ENCODE results near the gene RGS1.

Gene RGS1

GRCh38 chr1:192627901-192628300, 52.3 kb downstream of the RGS1 start:
- DNase-seq = no peak

GRCh38 chr1:192628396-192629057, 53.0 kb downstream of the RGS1 start:
- no peak for DNase-seq

DNA sequence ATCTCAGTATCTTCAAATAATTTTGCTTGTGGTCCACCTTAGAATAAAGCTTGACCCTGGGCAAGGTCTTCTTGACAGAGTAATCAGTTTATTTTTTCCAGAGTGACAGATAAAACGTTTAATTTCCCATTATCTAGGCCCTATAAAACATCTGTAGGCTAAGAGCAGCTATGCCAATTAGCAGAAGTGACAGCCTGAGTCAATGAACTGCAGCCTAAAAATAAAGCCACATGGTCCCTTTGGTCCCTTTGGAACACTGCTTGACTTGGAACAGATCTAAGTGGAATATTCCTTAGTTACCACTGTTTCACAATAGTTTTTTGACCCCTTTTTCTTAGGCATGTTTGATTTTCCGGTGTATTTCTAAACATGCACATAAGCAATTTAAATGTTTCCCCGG, 54.0 kb downstream of the RGS1 start:
- no peak for DNase-seq

Data from activated naive CD4-positive, alpha-beta T cell (primary cell).